H1 (cell line): Measurements from ENCODE around the gene HTR2C. TPM values are rescaled to one million over a fixed set of nuclear protein-coding genes. Genes with fewer than 3 reads are reported as not detected.

Source experiments
- ASH2L ChIP-seq: fragments of 200-600, 300-600 bp; sonication (generic); IDR thresholded peaks from one replicate; pipeline ENCODE4 v1.7.1; 2017; ENCODE audit warnings: low read length
- HDAC6 ChIP-seq: IDR thresholded peaks from one replicate; pipeline ENCODE4 v1.7.1; 2012; ENCODE audit warnings: low read depth, mild to moderate bottlenecking, inconsistent platforms, low read length, moderate library complexity
- JUND ChIP-seq: IDR thresholded peaks from 2 replicates; pipeline ENCODE4 v1.6.1; 2011; ENCODE audit warnings: mild to moderate bottlenecking, improper control_type of control experiment, low read length
- POU5F1 ChIP-seq: IDR thresholded peaks from 2 replicates; pipeline ENCODE4 v1.6.1; 2011; ENCODE audit warnings: low read depth, mild to moderate bottlenecking, low read length, moderate library complexity
- polyA plus RNA-seq, 7 experiments: library from polyadenylated mRNA; depleted of rRNA in 3 of 7; stranded (reverse) in 5 of 7; unstranded in 2 of 7; fragments of >200 nt in 5 of 7; fragments of 200-250 nt in 2 of 7; gene quantifications; 1 replicate in 5 of 7; 2 replicates in 1 of 7; 4 replicates in 1 of 7; pipeline versions ENCODE4 v1.2.1 to v1.2.3, GENCODE V29; 2011 to 2013; ENCODE audit warnings: missing spikeins in 2 of 7, mixed read lengths in 2 of 7
- total RNA-seq: library from RNA; stranded (reverse); fragmentation: NEBNext Ultra II Directional; extraction: Animal tissue kit (Norgen Biotek cat#: 25700); gene quantifications from 2 replicates; pipeline ENCODE4 v1.2.1, GENCODE V29; 2021

The HTR2C gene
- total and polyA plus RNA-seq, 2 of the 8 experiments (the other 6 are each of a cell fraction or from before 2014, with no cell fraction given), result 1.7 to 2.0 TPM

DNA sequence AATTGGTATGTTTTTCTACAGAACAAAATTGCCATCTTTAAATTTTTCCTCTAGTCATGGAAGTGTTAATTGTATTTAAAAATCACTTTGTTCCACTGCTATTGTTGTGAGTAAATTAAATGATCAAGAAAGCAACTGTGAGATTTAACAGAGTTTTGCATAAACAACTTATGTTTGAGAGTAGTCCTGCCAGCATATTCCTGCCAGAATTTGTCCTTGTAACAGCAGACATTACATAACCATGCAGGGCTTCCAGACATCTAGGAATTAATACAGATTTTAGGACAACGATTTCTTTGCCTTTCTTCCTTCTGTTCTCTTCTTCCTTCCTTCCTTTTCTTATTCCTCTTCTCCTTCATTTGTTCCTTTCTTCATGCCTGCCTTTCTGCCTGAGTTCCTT is 125.5 kb downstream of the HTR2C start (continued):
- TF ChIP-seq JUND (no peak), POU5F1 (no peak), HDAC6 (no peak), ASH2L (no peak)
